ENCODE measurements around the gene RHOB. TPM values are rescaled to one million over a fixed set of nuclear protein-coding genes. Genes with fewer than 3 reads are reported as not detected.
"Not testable (repeated sequence)": the region's sequence is repeated elsewhere in the genome, so short reads cannot be mapped to it uniquely, and the experiment has no call there.

RHOB gene
- total RNA-seq, result 291 and 515 TPM in 2 replicates

- peak; percentile 96 to 99 for DNase-seq (ENCODE audit: low read depth in 2 of 2)
Measured at GRCh38 chr2:20446917-20447436, at the start of gene RHOB. TSS of gene RHOB (plus strand) at chr2:20447074. CDS start at chr2:20447466, 392 bp downstream.

GRCh38 chr2:20397811-20398447 is 48.9 kb upstream of the RHOB start:
- DNase-seq (ENCODE audit: low read depth in 2 of 2), result no peak

- DNase-seq (ENCODE audit: low read depth in 2 of 2), result no peak
Measured at GRCh38 chr2:20398956-20399567, 47.8 kb upstream of the RHOB start.

- no peak for DNase-seq (ENCODE audit: low read depth in 2 of 2)
Measured at GRCh38 chr2:20400306-20400705, 46.6 kb upstream of the RHOB start.

DNA sequence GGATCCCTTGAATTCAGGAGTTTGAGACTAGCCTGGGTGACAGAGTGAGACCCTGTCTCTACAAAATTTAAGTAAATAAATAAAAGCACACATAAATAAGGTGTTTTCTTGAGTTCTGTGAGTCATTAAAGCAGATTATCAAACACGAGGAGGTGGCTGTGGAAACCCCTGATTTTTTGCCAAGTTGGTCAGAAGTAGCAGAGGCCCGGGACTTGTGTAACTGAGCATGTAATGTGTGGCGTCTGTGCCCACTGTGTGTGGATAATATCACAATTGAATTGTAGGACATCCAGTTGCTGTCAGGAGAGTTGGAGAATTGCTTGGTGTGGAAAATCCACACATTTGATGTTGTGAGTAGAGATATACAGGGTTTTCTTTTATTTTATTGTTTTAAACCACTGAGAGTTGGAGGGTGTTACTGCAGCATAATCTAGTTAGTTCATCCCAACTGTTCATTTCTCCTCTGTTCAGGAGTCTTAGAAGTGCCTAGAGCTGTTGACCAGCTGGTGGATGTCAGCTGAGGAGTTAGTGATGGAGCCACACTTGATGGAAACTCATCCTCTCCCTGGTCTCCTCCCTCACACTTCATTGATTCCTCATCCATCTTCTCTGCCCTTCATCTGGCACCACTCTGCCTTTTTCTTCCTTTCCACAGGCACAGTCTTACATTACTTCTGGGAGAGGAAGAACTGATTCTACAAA is 45.9 kb upstream of the RHOB start:
- no peak for DNase-seq (ENCODE audit: low read depth in 2 of 2)

DNA sequence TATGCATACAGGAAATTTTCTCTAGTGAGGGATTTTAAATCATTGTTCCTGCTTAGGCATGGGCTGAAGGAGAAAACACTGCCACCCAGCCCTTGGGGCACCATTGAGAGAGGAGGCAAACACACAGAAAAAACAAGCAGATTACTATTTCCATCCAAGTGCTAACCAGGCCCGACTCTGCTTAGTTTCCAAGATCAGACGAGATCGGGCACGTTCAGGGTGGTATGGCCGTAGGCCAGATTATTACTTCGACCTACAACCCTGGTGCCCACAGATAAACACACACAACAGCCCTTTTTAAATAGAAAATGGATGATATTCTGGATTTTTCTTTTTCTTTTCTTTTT is 45.4 kb upstream of the RHOB start:
- no peak for DNase-seq (ENCODE audit: low read depth in 2 of 2)

- no peak for DNase-seq (ENCODE audit: low read depth in 2 of 2)
Measured at GRCh38 chr2:20403774-20404312, 43.0 kb upstream of the RHOB start.

GRCh38 chr2:20404950-20405349 is 41.9 kb upstream of the RHOB start:
- no peak for DNase-seq (ENCODE audit: low read depth in 2 of 2)

DNA sequence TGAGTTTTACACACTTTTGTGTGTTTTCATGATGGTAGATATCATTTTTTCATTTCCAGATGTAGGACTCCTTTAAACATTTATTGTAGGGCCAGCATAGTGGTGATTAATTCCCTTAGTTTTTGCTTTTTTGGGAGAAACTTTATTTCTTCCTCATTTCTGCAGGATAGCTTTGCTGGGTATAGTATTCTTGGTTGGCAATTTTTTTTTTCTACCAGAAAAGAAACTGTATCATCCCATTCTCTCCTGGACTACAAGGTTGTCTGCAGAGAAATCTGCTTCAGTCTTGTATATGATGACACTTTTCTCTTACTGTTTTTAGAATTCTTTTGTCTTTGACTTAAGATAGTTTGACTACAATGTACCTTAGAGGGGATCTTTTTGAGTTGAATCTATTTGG is 37.8 kb upstream of the RHOB start:
- no peak for DNase-seq (ENCODE audit: low read depth in 2 of 2)

DNA sequence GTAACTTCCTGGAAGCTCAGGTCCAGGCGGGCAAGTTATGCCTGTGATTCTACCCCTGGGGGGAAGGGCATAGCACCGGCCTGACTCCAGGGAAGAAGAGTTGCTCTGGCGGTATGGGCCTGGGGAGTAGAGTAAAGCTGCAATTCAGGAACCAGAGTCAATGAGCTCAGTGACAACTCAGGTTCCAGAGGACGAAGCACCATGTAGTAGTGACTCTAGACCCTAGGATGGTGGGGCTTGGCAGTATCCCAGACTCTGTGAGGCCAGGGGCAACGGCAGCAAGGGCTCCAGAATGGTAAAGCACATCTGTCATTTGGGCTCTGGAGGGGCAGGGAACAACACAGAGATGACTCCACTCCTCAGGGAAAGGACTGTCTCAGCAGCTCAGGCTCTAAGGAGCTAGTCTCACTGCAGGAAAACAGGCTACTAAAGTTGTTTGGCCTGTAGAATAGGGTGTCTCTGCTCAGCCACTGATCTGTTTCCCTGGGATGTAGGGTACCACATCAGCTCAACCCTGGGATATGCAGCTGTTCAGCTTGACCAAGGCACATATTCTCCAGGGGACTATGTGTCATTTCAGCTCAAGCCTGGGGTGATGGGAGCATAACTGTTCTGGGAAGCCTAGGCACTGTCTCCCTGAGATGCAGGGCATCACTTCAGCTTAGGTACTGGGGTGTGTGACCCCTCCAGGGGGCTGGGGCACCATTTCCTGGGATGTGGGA is 36.2 kb upstream of the RHOB start:
- no peak for DNase-seq (ENCODE audit: low read depth in 2 of 2)

- DNase-seq (ENCODE audit: low read depth in 2 of 2), result peak; percentile 37 to 77
Measured at GRCh38 chr2:20411361-20411894, 35.4 kb upstream of the RHOB start.

- DNase-seq (ENCODE audit: low read depth in 2 of 2), result no peak
Measured at GRCh38 chr2:20414806-20415205, 32.1 kb upstream of the RHOB start.

DNA sequence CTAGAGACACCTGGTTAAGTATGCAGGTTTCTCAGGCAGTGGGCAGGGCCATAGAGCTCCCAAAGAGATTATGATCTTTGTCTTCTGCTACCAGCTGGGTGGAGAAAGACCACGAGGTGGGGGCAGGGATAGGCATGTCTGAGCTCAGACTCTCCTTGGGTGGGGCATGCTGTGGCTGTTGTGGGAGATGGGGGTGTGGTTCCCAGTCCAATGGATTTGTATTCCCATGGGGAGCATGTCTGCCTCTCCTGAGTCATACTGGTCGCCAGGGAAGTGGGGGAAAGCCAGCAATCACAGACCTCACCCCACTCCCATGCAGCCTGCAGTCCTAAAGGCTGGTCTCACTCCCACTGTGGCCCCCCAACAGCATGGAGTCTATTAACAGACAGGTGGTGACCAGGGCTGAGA is 31.4 kb upstream of the RHOB start:
- no peak for DNase-seq (ENCODE audit: low read depth in 2 of 2)

GRCh38 chr2:20416723-20417122 is 30.2 kb upstream of the RHOB start:
- no peak for DNase-seq (ENCODE audit: low read depth in 2 of 2)

- DNase-seq (ENCODE audit: low read depth in 2 of 2), result not testable (repeated sequence)
Measured at GRCh38 chr2:20417230-20417821, 29.5 kb upstream of the RHOB start.

DNA sequence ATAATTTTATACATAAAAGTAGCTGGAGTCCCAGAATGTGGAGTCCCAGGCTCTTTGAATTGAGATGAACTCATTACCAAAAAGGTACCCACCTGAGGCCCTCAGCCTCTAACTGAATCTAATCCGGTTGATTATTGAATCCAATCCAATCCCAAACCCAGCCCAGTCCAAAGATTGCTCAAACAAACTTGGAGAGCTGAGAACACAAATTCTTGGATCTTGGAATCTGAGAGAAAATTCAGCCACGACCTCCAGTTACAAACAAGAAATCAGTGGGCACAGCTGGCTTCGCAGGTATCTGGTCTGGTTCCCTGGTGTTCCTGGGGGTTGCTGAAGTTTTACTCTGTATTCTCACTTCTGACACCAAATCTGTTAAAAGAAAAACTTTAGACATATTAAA is 28.4 kb upstream of the RHOB start:
- no peak for DNase-seq (ENCODE audit: low read depth in 2 of 2)

- peak in 1 of 2 donors; percentile 56 for DNase-seq (ENCODE audit: low read depth in 2 of 2)
Measured at GRCh38 chr2:20419007-20419576, 27.8 kb upstream of the RHOB start.

- DNase-seq (ENCODE audit: low read depth in 2 of 2), result no peak
Measured at GRCh38 chr2:20419752-20420151, 27.1 kb upstream of the RHOB start.

- DNase-seq (ENCODE audit: low read depth in 2 of 2), result no peak
Measured at GRCh38 chr2:20421336-20421987, 25.4 kb upstream of the RHOB start.

DNA sequence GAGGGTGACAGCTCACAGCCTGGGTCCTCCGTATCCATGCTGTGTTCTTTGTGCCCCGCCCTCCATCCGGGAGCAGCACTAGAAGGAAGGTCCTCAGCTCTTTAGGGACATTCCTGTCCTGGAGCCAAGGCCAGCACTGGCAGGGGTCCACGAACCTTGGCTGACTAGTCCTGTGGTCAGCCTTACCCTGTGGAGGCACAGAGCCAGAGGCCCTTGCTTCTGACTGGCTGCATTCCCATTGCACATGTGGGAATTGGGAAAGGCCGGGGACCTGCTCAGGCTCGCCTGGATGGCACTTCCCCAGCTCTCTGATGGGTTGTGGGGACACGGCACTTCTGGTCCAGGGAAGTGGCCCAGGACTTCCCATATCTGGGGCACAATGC is 24.9 kb upstream of the RHOB start:
- no peak for DNase-seq (ENCODE audit: low read depth in 2 of 2)

All from dermis microvascular lymphatic vessel endothelial cell (primary cell).